ENCODE data around the gene CDK2. TPM values are rescaled to one million over a fixed set of nuclear protein-coding genes. Genes with fewer than 3 reads are reported as not detected.
A peak's percentile ranks its signal among the peaks of the same experiment; 100 is the strongest.

CDK2 gene
- total and polyA plus RNA-seq, 5 donors: 8.1 to 17.2 (median 12.7) TPM

- intact Hi-C loops (cut with DNase I): loop anchor here in 2 of 4 donors (5.0 to 10.0 kb wide), 3 partner anchors 85 to 112 kb away; partner anchors contain the start of genes MMP19 (in 1 of the 2), ORMDL2 (in 1 of the 2) and SARNP (in 1 of the 2)
- no peak overlapping the region for H3K27ac ChIP-seq (ENCODE audit: low read length)
- no peaks in the 10 kb centered on the region for H3K27me3 ChIP-seq (ENCODE audit: control insufficient read depth, insufficient read depth)
- H3K4me1 ChIP-seq (ENCODE audit: control insufficient read depth, insufficient read depth, low read length): peaks cover 10% of the 10 kb centered on the region
- no peak for ATAC-seq
- peak in 2 of 3 donors; percentile 64 to 69 for DNase-seq
- H3K9me3 ChIP-seq (ENCODE audit: control insufficient read depth, low read length): no peaks in the 10 kb centered on the region
- WGBS: 58% methylated on average over 8 of the region's 8 CpGs
- no peak overlapping the region for H3K4me3 ChIP-seq (ENCODE audit: low read length)
Observed at GRCh38 chr12:55929306-55929791, 37.3 kb upstream of the CDK2 start.

GRCh38 chr12:55930771-55931316 lies 35.8 kb upstream of the CDK2 start, which contains the start of gene DGKA:
DGKA (plus strand) TSS chr12:55931162; CDS start chr12:55936504, 5,342 bp downstream.
- no peaks in the 10 kb centered on the region for H3K27me3 ChIP-seq (ENCODE audit: control insufficient read depth, insufficient read depth)
- peak within 1 kb of the TSS; percentile 84 for H3K4me3 ChIP-seq (ENCODE audit: low read length)
- H3K9me3 ChIP-seq (ENCODE audit: control insufficient read depth, low read length): no peaks in the 10 kb centered on the region
- ATAC-seq (peak in 1 of 2 donors; percentile 4), DNase-seq (peak; percentile 46 to 73 (median 72))
- WGBS: 49% methylated on average over 3 of the region's 3 CpGs
- intact Hi-C loops (cut with DNase I): loop anchor here in 2 of 4 donors (5.0 to 10.0 kb wide), 3 partner anchors 96 to 189 kb away; partner anchors contain the start of genes DNAJC14 (in 1 of the 2) and GDF11 (in 1 of the 2)
- H3K4me1 ChIP-seq (ENCODE audit: control insufficient read depth, insufficient read depth, low read length): peaks cover 12% of the 10 kb centered on the region
- peak within 1 kb of the TSS; percentile 40 for H3K27ac ChIP-seq (ENCODE audit: low read length)

- peaks cover 12% of the 10 kb centered on the region for H3K4me1 ChIP-seq (ENCODE audit: control insufficient read depth, insufficient read depth, low read length)
- H3K27me3 ChIP-seq (ENCODE audit: control insufficient read depth, insufficient read depth): no peaks in the 10 kb centered on the region
- H3K27ac ChIP-seq (ENCODE audit: low read length): peak overlapping the region; percentile 40
- H3K4me3 ChIP-seq (ENCODE audit: low read length): peak overlapping the region; percentile 84
- H3K9me3 ChIP-seq (ENCODE audit: control insufficient read depth, low read length): no peaks in the 10 kb centered on the region
- WGBS: 12% methylated on average over 10 of the region's 10 CpGs
- ATAC-seq (no peak), DNase-seq (peak in 1 of 3 donors; percentile 70)
- intact Hi-C loops (cut with DNase I): loop anchor here in 2 of 4 donors (5.0 to 10.0 kb wide), 3 partner anchors 97 to 189 kb away; partner anchors contain the start of genes DNAJC14 (in 1 of the 2) and GDF11 (in 1 of the 2)
Observed at GRCh38 chr12:55931317-55931779, 35.3 kb upstream of the CDK2 start.

- intact Hi-C loops (cut with DNase I): loop anchor here in 2 of 4 donors (5.0 to 10.0 kb wide), 3 partner anchors 97 to 190 kb away; partner anchors contain the start of genes DNAJC14 (in 1 of the 2) and GDF11 (in 1 of the 2)
- Histone ChIP-seq H3K27me3 (ENCODE audit: control insufficient read depth, insufficient read depth) (no peaks in the 10 kb centered on the region), H3K4me3 (ENCODE audit: low read length) (peak overlapping the region; percentile 84), H3K27ac (ENCODE audit: low read length) (peak overlapping the region; percentile 40), H3K9me3 (ENCODE audit: control insufficient read depth, low read length) (no peaks in the 10 kb centered on the region), H3K4me1 (ENCODE audit: control insufficient read depth, insufficient read depth, low read length) (peaks cover 12% of the 10 kb centered on the region)
- ATAC-seq (peak; percentile 59), DNase-seq (peak; percentile 64 to 87 (median 84))
- WGBS: under 1% methylated on average over 60 of the region's 60 CpGs
Observed at GRCh38 chr12:55931780-55932550, 34.7 kb upstream of the CDK2 start.

GRCh38 chr12:55932551-55932910 lies 34.1 kb upstream of the CDK2 start:
- DNase-seq: no peak
- H3K27ac ChIP-seq (ENCODE audit: low read length): no peak overlapping the region
- no peak for ATAC-seq
- no peaks in the 10 kb centered on the region for H3K9me3 ChIP-seq (ENCODE audit: control insufficient read depth, low read length)
- peak overlapping the region; percentile 84 for H3K4me3 ChIP-seq (ENCODE audit: low read length)
- intact Hi-C loops (cut with DNase I): loop anchor here in 2 of 4 donors (5.0 to 10.0 kb wide), 3 partner anchors 98 to 190 kb away; partner anchors contain the start of genes DNAJC14 (in 1 of the 2) and GDF11 (in 1 of the 2)
- 6% methylated on average over 4 of the region's 4 CpGs for WGBS
- peaks cover 12% of the 10 kb centered on the region for H3K4me1 ChIP-seq (ENCODE audit: control insufficient read depth, insufficient read depth, low read length)
- no peaks in the 10 kb centered on the region for H3K27me3 ChIP-seq (ENCODE audit: control insufficient read depth, insufficient read depth)

- ATAC-seq: no peak
- Histone ChIP-seq H3K4me1 (ENCODE audit: control insufficient read depth, insufficient read depth, low read length) (peaks cover 12% of the 10 kb centered on the region), H3K4me3 (ENCODE audit: low read length) (no peak overlapping the region), H3K27me3 (ENCODE audit: control insufficient read depth, insufficient read depth) (no peaks in the 10 kb centered on the region), H3K27ac (ENCODE audit: low read length) (no peak overlapping the region), H3K9me3 (ENCODE audit: control insufficient read depth, low read length) (no peaks in the 10 kb centered on the region)
- DNase-seq: no peak
- intact Hi-C loops (cut with DNase I): loop anchor here in 2 of 4 donors (5.0 to 10.0 kb wide), 3 partner anchors 98 to 191 kb away; partner anchors contain the start of genes DNAJC14 (in 1 of the 2) and GDF11 (in 1 of the 2)
- WGBS: 83% methylated on average over 7 of the region's 7 CpGs
Observed at GRCh38 chr12:55933169-55933798, 33.3 kb upstream of the CDK2 start.

- Histone ChIP-seq H3K9me3 (ENCODE audit: control insufficient read depth, low read length) (no peaks in the 10 kb centered on the region), H3K27me3 (ENCODE audit: control insufficient read depth, insufficient read depth) (no peaks in the 10 kb centered on the region), H3K4me1 (ENCODE audit: control insufficient read depth, insufficient read depth, low read length) (peaks cover 12% of the 10 kb centered on the region), H3K4me3 (ENCODE audit: low read length) (no peak overlapping the region), H3K27ac (ENCODE audit: low read length) (no peak overlapping the region)
- intact Hi-C loops (cut with DNase I): loop anchor here in 2 of 4 donors (5.0 to 10.0 kb wide), 3 partner anchors 99 to 192 kb away; partner anchors contain the start of genes DNAJC14 (in 1 of the 2) and GDF11 (in 1 of the 2)
- no peak for ATAC-seq
- 97% methylated on average over 1 of the region's 1 CpG for WGBS
- no peak for DNase-seq
Observed at GRCh38 chr12:55933799-55934742, 32.6 kb upstream of the CDK2 start.

GRCh38 chr12:55934773-55935172 lies 31.9 kb upstream of the CDK2 start:
- WGBS: 97% methylated on average over 1 of the region's 1 CpG
- DNase-seq (no peak), ATAC-seq (no peak)
- intact Hi-C loops (cut with DNase I): loop anchor here in 3 of 4 donors (5.0 to 10.0 kb wide), 4 partner anchors 100 to 192 kb away; partner anchors contain the start of genes GDF11 (in 2 of the 3) and DNAJC14 (in 1 of the 3)
- H3K4me3 ChIP-seq (ENCODE audit: low read length): no peak overlapping the region
- no peaks in the 10 kb centered on the region for H3K27me3 ChIP-seq (ENCODE audit: control insufficient read depth, insufficient read depth)
- H3K4me1 ChIP-seq (ENCODE audit: control insufficient read depth, insufficient read depth, low read length): peaks cover 12% of the 10 kb centered on the region
- no peaks in the 10 kb centered on the region for H3K9me3 ChIP-seq (ENCODE audit: control insufficient read depth, low read length)
- no peak overlapping the region for H3K27ac ChIP-seq (ENCODE audit: low read length)

GRCh38 chr12:55935738-55936151 lies 30.9 kb upstream of the CDK2 start:
- H3K4me3 ChIP-seq (ENCODE audit: low read length): peak overlapping the region; percentile 2
- H3K27me3 ChIP-seq (ENCODE audit: control insufficient read depth, insufficient read depth): no peaks in the 10 kb centered on the region
- 34% methylated on average over 26 of the region's 26 CpGs for WGBS
- H3K27ac ChIP-seq (ENCODE audit: low read length): no peak overlapping the region
- DNase-seq: peak; percentile 60 to 84 (median 82)
- peak; percentile 20 to 36 for ATAC-seq
- intact Hi-C loops (cut with DNase I): loop anchor here in 3 of 4 donors (5.0 to 10.0 kb wide), 4 partner anchors 101 to 193 kb away; partner anchors contain the start of genes DNAJC14 (in 1 of the 3) and GDF11 (in 1 of the 3)
- no peaks in the 10 kb centered on the region for H3K9me3 ChIP-seq (ENCODE audit: control insufficient read depth, low read length)
- peaks cover 12% of the 10 kb centered on the region for H3K4me1 ChIP-seq (ENCODE audit: control insufficient read depth, insufficient read depth, low read length)

Data from right cardiac atrium (tissue), 5 donors.